Heart left ventricle (tissue), 13 donors: ENCODE measurements around the gene ADAM23.

ENCODE experiments used
- POLR2A ChIP-seq, 2 donors: fragments of 450-650 bp; IDR thresholded peaks; one replicate each; pipeline ENCODE4 v1.6.1; 2017; ENCODE audit warnings: antibody characterized with exemption in 2 of 2, mild to moderate bottlenecking in 2 of 2, moderate library complexity in 2 of 2
- TF ChIP-seq, protein P1 (sequence below), 12 donors: fragments of 200-600 bp; sonication (generic) in 4 of 12; IDR thresholded peaks; one replicate each; pipeline versions ENCODE4 v1.5.0 to v1.8.0; 2018 to 2022; ENCODE audit warnings: antibody characterized with exemption in 12 of 12, mild to moderate bottlenecking in 5 of 12
- donor health status: ischemic (EF 13 %, LVEDD 7.1; RV severe dilation, severe dysfunction).
- donor health status: DM: no; HTN: yes; CAD: no.
- donor health status: DM: no; HTN: no; CAD: no.
- donor health status: ischemic (EF 25% LVEDD 6.9; RV normal size, moderate dysfunction).
- donor health status: ischemic (EF 25% LVEDD 5.7; RV mildly dilated, moderate dysfunction).
- donor health status: ischemic (EF 35%, LVEDD 5.7; RV mildly dilated, moderate dysfunction).
- donor health status: nonischemic (EF 11% LVEDD 7.7; RV severe dilation, severe dysfunction).
- donor health status: DM: yes; HTN: yes; CAD: no.
- donor health status: PGD.
- donor health status: ischemic (EF 29% LVEDD 5.4; RV normal size, mild dysfunction).
- donor health status: nonischemic (EF 23%, LVEDD 6.1; RV moderate dilation, normal function).

DNA sequence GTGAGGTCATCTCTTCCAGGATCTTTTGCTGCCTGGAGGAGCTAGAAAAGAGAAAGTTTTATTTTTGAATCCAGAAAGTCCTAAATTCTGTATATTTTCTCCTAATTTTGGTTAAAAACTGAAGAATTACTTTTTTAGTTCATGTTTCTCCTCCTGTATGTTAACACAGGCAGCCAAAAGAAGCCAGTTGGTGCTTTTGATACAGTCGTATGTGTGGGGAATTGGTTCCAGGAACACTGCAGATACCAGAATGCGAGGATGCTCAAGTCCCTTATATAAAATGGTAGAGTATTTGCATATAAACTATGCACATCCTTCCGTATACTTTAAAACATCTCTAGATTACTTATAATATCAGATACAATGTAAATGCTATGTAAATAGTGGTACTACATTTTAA, 22.6 kb upstream of the ADAM23 start:
- TF ChIP-seq, protein P1, sequence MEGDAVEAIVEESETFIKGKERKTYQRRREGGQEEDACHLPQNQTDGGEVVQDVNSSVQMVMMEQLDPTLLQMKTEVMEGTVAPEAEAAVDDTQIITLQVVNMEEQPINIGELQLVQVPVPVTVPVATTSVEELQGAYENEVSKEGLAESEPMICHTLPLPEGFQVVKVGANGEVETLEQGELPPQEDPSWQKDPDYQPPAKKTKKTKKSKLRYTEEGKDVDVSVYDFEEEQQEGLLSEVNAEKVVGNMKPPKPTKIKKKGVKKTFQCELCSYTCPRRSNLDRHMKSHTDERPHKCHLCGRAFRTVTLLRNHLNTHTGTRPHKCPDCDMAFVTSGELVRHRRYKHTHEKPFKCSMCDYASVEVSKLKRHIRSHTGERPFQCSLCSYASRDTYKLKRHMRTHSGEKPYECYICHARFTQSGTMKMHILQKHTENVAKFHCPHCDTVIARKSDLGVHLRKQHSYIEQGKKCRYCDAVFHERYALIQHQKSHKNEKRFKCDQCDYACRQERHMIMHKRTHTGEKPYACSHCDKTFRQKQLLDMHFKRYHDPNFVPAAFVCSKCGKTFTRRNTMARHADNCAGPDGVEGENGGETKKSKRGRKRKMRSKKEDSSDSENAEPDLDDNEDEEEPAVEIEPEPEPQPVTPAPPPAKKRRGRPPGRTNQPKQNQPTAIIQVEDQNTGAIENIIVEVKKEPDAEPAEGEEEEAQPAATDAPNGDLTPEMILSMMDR (IDR thresholded peaks at IDR 0.05): no peak
- TF ChIP-seq POLR2A (IDR thresholded peaks at IDR 0.05): no peak
